HAP-1 (cell line): ENCODE results near the gene TAS2R60.

Experiments used
- DNase-seq, 2 experiments: peaks; one replicate each; pipeline ENCODE4 v3.0.0-alpha.2; 2016 to 2020; ENCODE audit warnings: low spot score in 2 of 2
- H3K27me3 ChIP-seq: fragments of 250-450 bp; sonication (Bioruptor Pico); 2 replicates; pipeline ENCODE4 v1.5.1; 2020; ENCODE audit warnings: low read depth, mild to moderate bottlenecking, moderate library complexity
- H3K36me3 ChIP-seq: fragments of 250-450 bp; sonication (Bioruptor Pico); replicated peaks from 2 replicates; pipeline ENCODE4 v1.5.1; 2020; ENCODE audit warnings: mild to moderate bottlenecking
- H3K4me1 ChIP-seq: fragments of 250-450 bp; sonication (Bioruptor Pico); 2 replicates; pipeline ENCODE4 v1.5.1; 2020; ENCODE audit warnings: mild to moderate bottlenecking
- H3K4me3 ChIP-seq: fragments of 250-450 bp; sonication (Bioruptor Pico); 2 replicates; pipeline ENCODE4 v1.5.1; 2020; ENCODE audit warnings: mild to moderate bottlenecking, moderate library complexity
- H3K9me3 ChIP-seq: fragments of 250-450 bp; sonication (Bioruptor Pico); 2 replicates; pipeline ENCODE4 v1.5.1; 2020; ENCODE audit warnings: mild to moderate bottlenecking, moderate library complexity
- in situ Hi-C: fragments of 300-500 bp; cut with MboI; formaldehyde crosslinking; loops from 3 replicates; pipeline ENCODE4 v1.14.3; 2020; ENCODE audit warnings: low sequenced_read_pairs, inconsistent platforms, mixed read lengths

Gene TAS2R60

GRCh38 chr7:143437578-143437977, 5.7 kb upstream of the TAS2R60 start:
- no peak for DNase-seq
- in situ Hi-C loops = no loop called here
- 0 out of 2 replicates have a peak, but pooled peaks cover 3% of the 10 kb centered on the region for H3K4me1 ChIP-seq
- peaks cover 7% of the 10 kb centered on the region; the same call in 1 of the 2 replicates for H3K27me3 ChIP-seq
- no peaks in the 10 kb centered on the region for H3K36me3 ChIP-seq
- H3K4me3 ChIP-seq = no peak overlapping the region
- no peaks in the 10 kb centered on the region for H3K9me3 ChIP-seq

- Histone ChIP-seq H3K4me3 (no peak overlapping the region), H3K4me1 (0 out of 2 replicates have a peak, but pooled peaks cover 3% of the 10 kb centered on the region), H3K9me3 (no peaks in the 10 kb centered on the region), H3K27me3 (peaks cover 7% of the 10 kb centered on the region; the same call in 1 of the 2 replicates), H3K36me3 (no peaks in the 10 kb centered on the region)
- in situ Hi-C loops = no loop called here
- no peak for DNase-seq
These were observed 3.4 kb upstream of the TAS2R60 start for GRCh38 chr7:143439866-143440265.

- peaks cover 7% of the 10 kb centered on the region; the same call in 1 of the 2 replicates for H3K27me3 ChIP-seq
- in situ Hi-C loops = no loop called here
- no peak for DNase-seq
- no peaks in the 10 kb centered on the region for H3K36me3 ChIP-seq
- H3K4me3 ChIP-seq = no peak overlapping the region
- H3K9me3 ChIP-seq = no peaks in the 10 kb centered on the region
- no peaks in the 10 kb centered on the region for H3K4me1 ChIP-seq
These were observed 970 bp downstream of the TAS2R60 start for GRCh38 chr7:143444063-143444782.

- no peak overlapping the region for H3K4me3 ChIP-seq
- H3K9me3 ChIP-seq = no peaks in the 10 kb centered on the region
- DNase-seq = no peak
- H3K27me3 ChIP-seq = peaks cover 9% of the 10 kb centered on the region; the same call in 1 of the 2 replicates
- in situ Hi-C loops = no loop called here
- H3K4me1 ChIP-seq = no peaks in the 10 kb centered on the region
- no peaks in the 10 kb centered on the region for H3K36me3 ChIP-seq
These were observed 1.5 kb downstream of the TAS2R60 start for GRCh38 chr7:143444785-143445184.

GRCh38 chr7:143447466-143447865, 4.2 kb downstream of the TAS2R60 start:
- Histone ChIP-seq H3K9me3 (no peaks in the 10 kb centered on the region), H3K4me1 (no peaks in the 10 kb centered on the region), H3K27me3 (0 out of 2 replicates have a peak, but pooled peaks cover 2% of the 10 kb centered on the region), H3K36me3 (no peaks in the 10 kb centered on the region), H3K4me3 (no peak overlapping the region)
- in situ Hi-C loops = no loop called here
- no peak for DNase-seq

GRCh38 chr7:143448429-143448828, 5.2 kb downstream of the TAS2R60 start:
- Histone ChIP-seq H3K27me3 (0 out of 2 replicates have a peak, but pooled peaks cover 2% of the 10 kb centered on the region), H3K4me3 (no peak overlapping the region), H3K9me3 (no peaks in the 10 kb centered on the region), H3K4me1 (no peaks in the 10 kb centered on the region), H3K36me3 (no peaks in the 10 kb centered on the region)
- no peak for DNase-seq
- in situ Hi-C loops = no loop called here

- Histone ChIP-seq H3K4me3 (no peak overlapping the region), H3K9me3 (no peaks in the 10 kb centered on the region), H3K36me3 (no peaks in the 10 kb centered on the region), H3K27me3 (0 out of 2 replicates have a peak, but pooled peaks cover 2% of the 10 kb centered on the region), H3K4me1 (no peaks in the 10 kb centered on the region)
- DNase-seq = no peak
- in situ Hi-C loops = no loop called here
These were observed 6.5 kb downstream of the TAS2R60 start for GRCh38 chr7:143449793-143450192.

- Histone ChIP-seq H3K9me3 (no peaks in the 10 kb centered on the region), H3K4me1 (no peaks in the 10 kb centered on the region), H3K4me3 (no peak overlapping the region), H3K27me3 (0 out of 2 replicates have a peak, but pooled peaks cover 2% of the 10 kb centered on the region), H3K36me3 (no peaks in the 10 kb centered on the region)
- no peak for DNase-seq
- in situ Hi-C loops = no loop called here
These were observed 7.9 kb downstream of the TAS2R60 start for GRCh38 chr7:143451122-143451521.

GRCh38 chr7:143451746-143452145, 8.5 kb downstream of the TAS2R60 start:
- no peak overlapping the region for H3K4me3 ChIP-seq
- no peaks in the 10 kb centered on the region for H3K36me3 ChIP-seq
- in situ Hi-C loops = no loop called here
- 0 out of 2 replicates have a peak, but pooled peaks cover 2% of the 10 kb centered on the region for H3K27me3 ChIP-seq
- no peaks in the 10 kb centered on the region for H3K9me3 ChIP-seq
- H3K4me1 ChIP-seq = no peaks in the 10 kb centered on the region
- DNase-seq = no peak

GRCh38 chr7:143452495-143452894, 9.2 kb downstream of the TAS2R60 start:
- Histone ChIP-seq H3K27me3 (0 out of 2 replicates have a peak, but pooled peaks cover 2% of the 10 kb centered on the region), H3K4me3 (no peak overlapping the region), H3K9me3 (no peaks in the 10 kb centered on the region), H3K36me3 (no peaks in the 10 kb centered on the region), H3K4me1 (no peaks in the 10 kb centered on the region)
- in situ Hi-C loops = no loop called here
- no peak for DNase-seq

GRCh38 chr7:143454091-143454680, 10.9 kb downstream of the TAS2R60 start:
- Histone ChIP-seq H3K4me3 (no peak overlapping the region), H3K9me3 (no peaks in the 10 kb centered on the region), H3K27me3 (0 out of 2 replicates have a peak, but pooled peaks cover 2% of the 10 kb centered on the region), H3K36me3 (no peaks in the 10 kb centered on the region), H3K4me1 (no peaks in the 10 kb centered on the region)
- DNase-seq = no peak
- in situ Hi-C loops = no loop called here

- H3K27me3 ChIP-seq = no peaks in the 10 kb centered on the region
- H3K4me3 ChIP-seq = no peak overlapping the region
- no peaks in the 10 kb centered on the region for H3K9me3 ChIP-seq
- no peak for DNase-seq
- H3K36me3 ChIP-seq = no peaks in the 10 kb centered on the region
- in situ Hi-C loops = no loop called here
- H3K4me1 ChIP-seq = no peaks in the 10 kb centered on the region
These were observed 12.2 kb downstream of the TAS2R60 start for GRCh38 chr7:143455491-143455890.

- no peaks in the 10 kb centered on the region for H3K9me3 ChIP-seq
- no peak for DNase-seq
- in situ Hi-C loops = no loop called here
- no peak overlapping the region for H3K4me3 ChIP-seq
- H3K27me3 ChIP-seq = no peaks in the 10 kb centered on the region
- no peaks in the 10 kb centered on the region for H3K36me3 ChIP-seq
- no peaks in the 10 kb centered on the region for H3K4me1 ChIP-seq
These were observed 12.7 kb downstream of the TAS2R60 start for GRCh38 chr7:143455942-143456341.
